Breast epithelium (tissue), 4 donors: ENCODE measurements around the gene PDCD2L. TPM values are rescaled to one million over a fixed set of nuclear protein-coding genes. Genes with fewer than 3 reads are reported as not detected.
"Not testable (repeated sequence)": the region's sequence is repeated elsewhere in the genome, so short reads cannot be mapped to it uniquely, and the experiment has no call there.

ENCODE experiments used
- DNase-seq, 2 donors: peaks; one replicate each; pipeline ENCODE4 v3.0.0-alpha.2; 2019; ENCODE audit warnings: low spot score in 2 of 2
- H3K27ac ChIP-seq, 2 donors: fragments of 200-600 bp; sonication (generic) in 1 of 2; one replicate each; pipeline ENCODE4 v1.5.1; 2016 to 2019; ENCODE audit warnings: mild to moderate bottlenecking in 1 of 2
- H3K27me3 ChIP-seq, 2 donors: fragments of 200-600 bp; sonication (generic) in 1 of 2; one replicate each; pipeline versions ENCODE4 v1.5.1 to v1.6.0; 2017 to 2019; ENCODE audit warnings: control low read depth in 1 of 2, mild to moderate bottlenecking in 1 of 2
- H3K36me3 ChIP-seq: fragments of 200-600 bp; one replicate; pipeline ENCODE4 v1.5.1; 2019
- H3K4me1 ChIP-seq, 2 donors: fragments of 200-600 bp; sonication (generic); one replicate each; pipeline ENCODE4 v1.5.1; 2016 to 2019; ENCODE audit warnings: control low read depth in 1 of 2
- H3K4me3 ChIP-seq, 3 donors: fragments of 200-600 bp; sonication (generic); 1 replicate in 2 of 3; 2 replicates in 1 of 3; pipeline ENCODE4 v1.5.1; 2016 to 2019; ENCODE audit warnings: mild to moderate bottlenecking in 3 of 3, moderate library complexity in 2 of 3
- H3K9me3 ChIP-seq, 2 donors: fragments of 200-600 bp; sonication (generic) in 1 of 2; one replicate each; pipeline ENCODE4 v1.5.1; 2016 to 2019; ENCODE audit warnings: control low read depth in 1 of 2
- POLR2A ChIP-seq: fragments of 450-650 bp; IDR thresholded peaks from one replicate; pipeline ENCODE4 v1.6.1; 2016; ENCODE audit warnings: antibody characterized with exemption, mild to moderate bottlenecking, moderate library complexity
- POLR2AphosphoS5 ChIP-seq, 3 donors: sonication (generic); formaldehyde crosslinking; IDR thresholded peaks; one replicate each; pipeline ENCODE4 v1.6.1; 2017; ENCODE audit warnings: antibody characterized with exemption in 3 of 3
- intact Hi-C: fragments of 100-400 bp; cut with DNase I; formaldehyde crosslinking; loops from one replicate; pipeline ENCODE4 v1.15.1; 2023; ENCODE audit warnings: low total_unique reads
- total RNA-seq, 3 donors: library from RNA; depleted of rRNA; stranded (reverse); fragments of >200 nt; gene quantifications; one replicate each; pipeline ENCODE4 v1.1.0, GENCODE V29; 2016
- TF ChIP-seq, protein P1 (sequence below), 3 donors: fragments of 450-650 bp; IDR thresholded peaks; one replicate each; pipeline ENCODE4 v1.5.1; 2016 to 2017; ENCODE audit warnings: antibody characterized with exemption in 3 of 3, mild to moderate bottlenecking in 3 of 3, moderate library complexity in 3 of 3

The PDCD2L gene
- total RNA-seq, 3 donors from 2014 or later, result 7.8 to 15.7 (median 10.9) TPM

DNA sequence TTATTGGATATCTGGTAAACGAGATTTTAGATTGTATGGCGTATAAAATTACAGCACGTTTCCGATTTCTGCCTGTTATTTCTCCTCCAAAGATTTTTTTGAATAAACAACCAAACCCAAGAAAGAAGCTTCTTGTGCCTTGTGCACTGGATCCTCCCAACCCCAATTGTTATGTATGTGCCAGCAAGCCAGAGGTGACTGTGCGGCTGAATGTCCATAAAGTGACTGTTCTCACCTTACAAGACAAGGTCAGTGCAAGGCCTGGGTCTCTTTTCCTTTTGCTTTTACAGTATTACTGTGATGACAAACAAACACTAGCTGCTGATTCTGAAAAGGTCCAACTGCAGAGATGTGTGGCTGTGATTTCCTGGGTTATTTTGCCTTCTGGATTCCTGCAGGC is 54.5 kb downstream of the PDCD2L start:
- intact Hi-C loops, result no loop called here

DNA sequence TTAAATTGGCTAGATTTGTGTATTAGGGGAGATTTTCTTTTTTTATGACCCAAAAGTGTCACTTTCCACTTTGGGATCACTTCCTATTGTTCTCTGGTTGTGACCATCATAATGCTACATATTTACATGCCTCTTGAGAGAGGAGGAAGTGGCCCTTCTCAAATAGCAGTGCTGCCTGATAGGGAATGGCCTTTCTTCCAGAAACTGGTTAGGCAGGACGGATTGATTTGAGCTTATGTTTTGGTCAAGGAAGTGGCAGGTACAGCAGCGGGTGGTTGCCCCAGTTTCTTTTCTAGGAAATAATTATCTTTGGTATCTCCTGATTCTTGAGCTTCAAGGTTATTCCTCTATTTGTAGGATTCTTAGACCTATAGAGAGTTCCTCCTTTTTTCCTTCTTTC is 55.4 kb downstream of the PDCD2L start:
- intact Hi-C loops, result loop anchor here (2.0 kb wide), 1 partner anchor 23 kb away; no protein-coding TSS in a partner anchor
- H3K27ac ChIP-seq, result peak overlapping the region in 1 of 2 donors; percentile 8
- H3K36me3 ChIP-seq, result peaks cover 3% of the 10 kb centered on the region
- TF ChIP-seq POLR2AphosphoS5 (IDR thresholded peaks at IDR 0.05) (no peak), POLR2A (no peak)
- TF ChIP-seq, protein P1, sequence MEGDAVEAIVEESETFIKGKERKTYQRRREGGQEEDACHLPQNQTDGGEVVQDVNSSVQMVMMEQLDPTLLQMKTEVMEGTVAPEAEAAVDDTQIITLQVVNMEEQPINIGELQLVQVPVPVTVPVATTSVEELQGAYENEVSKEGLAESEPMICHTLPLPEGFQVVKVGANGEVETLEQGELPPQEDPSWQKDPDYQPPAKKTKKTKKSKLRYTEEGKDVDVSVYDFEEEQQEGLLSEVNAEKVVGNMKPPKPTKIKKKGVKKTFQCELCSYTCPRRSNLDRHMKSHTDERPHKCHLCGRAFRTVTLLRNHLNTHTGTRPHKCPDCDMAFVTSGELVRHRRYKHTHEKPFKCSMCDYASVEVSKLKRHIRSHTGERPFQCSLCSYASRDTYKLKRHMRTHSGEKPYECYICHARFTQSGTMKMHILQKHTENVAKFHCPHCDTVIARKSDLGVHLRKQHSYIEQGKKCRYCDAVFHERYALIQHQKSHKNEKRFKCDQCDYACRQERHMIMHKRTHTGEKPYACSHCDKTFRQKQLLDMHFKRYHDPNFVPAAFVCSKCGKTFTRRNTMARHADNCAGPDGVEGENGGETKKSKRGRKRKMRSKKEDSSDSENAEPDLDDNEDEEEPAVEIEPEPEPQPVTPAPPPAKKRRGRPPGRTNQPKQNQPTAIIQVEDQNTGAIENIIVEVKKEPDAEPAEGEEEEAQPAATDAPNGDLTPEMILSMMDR (IDR thresholded peaks at IDR 0.05), result no peak
- no peaks in the 10 kb centered on the region for H3K27me3 ChIP-seq
- no peaks in the 10 kb centered on the region for H3K9me3 ChIP-seq
- no peak for DNase-seq
- H3K4me3 ChIP-seq, result no peak overlapping the region
- peaks cover 0 to 3% of the 10 kb centered on the region in 2 donors for H3K4me1 ChIP-seq

More for the DNA sequence above, 54.5 kb downstream of the PDCD2L start:
- Histone ChIP-seq H3K4me1 (peaks cover 0 to 3% of the 10 kb centered on the region in 2 donors), H3K36me3 (peaks cover 3% of the 10 kb centered on the region), H3K9me3 (no peaks in the 10 kb centered on the region), H3K27me3 (no peaks in the 10 kb centered on the region), H3K27ac (no peak overlapping the region), H3K4me3 (no peak overlapping the region)
- no peak for DNase-seq
- no peak for TF ChIP-seq POLR2AphosphoS5 (IDR thresholded peaks at IDR 0.05)
- no peak for TF ChIP-seq POLR2A
- TF ChIP-seq, protein P1 (IDR thresholded peaks at IDR 0.05), result no peak

DNA sequence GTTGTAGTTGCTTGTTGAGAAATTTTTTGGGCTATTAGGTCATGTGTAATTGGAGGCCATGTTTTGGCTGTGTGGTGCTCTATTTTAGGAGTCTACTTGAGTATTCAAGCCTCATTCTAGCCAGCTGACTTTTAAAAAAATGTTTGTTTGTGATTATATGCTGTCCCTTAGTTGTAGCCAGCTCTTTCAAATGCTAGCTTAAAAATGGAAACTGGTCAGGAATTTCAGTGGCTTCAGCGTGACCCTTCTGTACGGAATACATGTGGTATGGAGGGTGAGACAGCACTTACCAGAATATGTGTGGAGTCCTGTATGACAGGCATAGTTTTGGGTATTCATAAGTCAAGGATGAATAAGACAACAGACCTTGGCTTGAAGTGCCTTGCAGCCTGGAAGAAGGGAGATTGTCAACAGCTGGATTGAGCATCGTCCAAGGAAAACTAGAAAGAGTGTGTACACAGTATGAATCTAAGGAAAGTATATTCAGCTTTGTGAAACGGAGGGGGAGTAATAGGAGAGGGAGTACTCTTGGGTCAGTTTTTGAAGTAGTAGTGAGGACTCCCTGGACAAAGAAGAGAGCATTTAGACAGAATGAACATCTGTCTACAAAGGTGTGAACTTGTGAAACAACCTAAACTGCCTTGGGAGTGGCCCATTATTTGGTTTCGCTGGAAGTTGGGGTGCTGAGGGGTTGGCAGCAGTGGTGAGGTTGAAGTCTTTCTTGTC is 57.3 kb downstream of the PDCD2L start:
- H3K9me3 ChIP-seq, result no peaks in the 10 kb centered on the region
- peak overlapping the region in 1 of 2 donors; percentile 70 for H3K27ac ChIP-seq
- intact Hi-C loops, result loop anchor here (2.0 kb wide), 1 partner anchor 21 kb away; no protein-coding TSS in a partner anchor
- TF ChIP-seq POLR2A (no peak), POLR2AphosphoS5 (IDR thresholded peaks at IDR 0.05) (no peak)
- TF ChIP-seq, protein P1 (IDR thresholded peaks at IDR 0.05), result no peak
- no peaks in the 10 kb centered on the region for H3K27me3 ChIP-seq
- peaks cover 0 to 3% of the 10 kb centered on the region in 2 donors for H3K4me1 ChIP-seq
- DNase-seq, result no peak
- no peaks in the 10 kb centered on the region for H3K36me3 ChIP-seq
- H3K4me3 ChIP-seq, result no peak overlapping the region

DNA sequence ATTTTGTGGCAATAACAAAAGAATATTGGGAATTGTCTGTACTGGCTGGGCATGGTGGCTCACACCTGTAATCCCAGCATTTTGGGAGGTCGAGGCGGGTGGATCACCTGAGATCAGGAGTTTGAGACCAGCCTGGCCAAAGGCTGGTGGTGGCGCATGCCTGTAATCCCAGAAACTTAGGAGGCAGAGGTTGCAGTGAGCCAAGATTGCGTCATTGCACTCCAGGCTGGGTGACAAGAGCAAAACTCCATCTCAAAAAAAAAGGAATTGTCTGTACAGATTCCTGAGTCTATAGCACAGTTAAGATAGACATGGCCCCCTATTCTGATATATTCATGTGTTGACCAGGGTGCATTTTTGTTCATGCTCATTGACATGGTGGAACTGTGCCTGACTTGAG is 60.6 kb downstream of the PDCD2L start:
- H3K9me3 ChIP-seq, intact Hi-C loops, H3K27me3 ChIP-seq, H3K4me3 ChIP-seq, H3K27ac ChIP-seq, H3K36me3 ChIP-seq, H3K4me1 ChIP-seq, DNase-seq: not testable (repeated sequence)

DNA sequence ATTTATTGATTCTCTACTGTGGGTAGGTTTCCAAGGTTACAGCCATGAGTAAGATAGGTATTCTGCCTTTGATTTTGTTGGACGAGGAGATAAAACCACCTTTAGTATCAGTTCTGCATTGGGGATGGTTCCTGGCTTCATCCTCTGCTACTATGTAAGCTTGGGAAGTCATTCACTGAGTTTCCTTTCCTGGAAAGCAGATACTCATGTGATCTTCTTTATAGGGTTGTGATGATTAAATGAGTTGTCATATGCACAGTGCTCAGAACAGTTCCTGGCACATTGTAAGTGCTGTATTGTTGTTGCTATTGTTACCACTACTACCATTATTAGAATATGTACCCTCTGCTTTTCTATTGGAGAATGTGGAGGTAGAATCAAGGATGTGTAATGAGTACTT is 64.2 kb downstream of the PDCD2L start:
- H3K4me3 ChIP-seq, result no peak overlapping the region
- H3K27me3 ChIP-seq, result no peaks in the 10 kb centered on the region
- no peaks in the 10 kb centered on the region for H3K4me1 ChIP-seq
- intact Hi-C loops, result no loop called here
- no peak for DNase-seq
- H3K27ac ChIP-seq, result no peak overlapping the region
- H3K36me3 ChIP-seq, result no peaks in the 10 kb centered on the region
- TF ChIP-seq POLR2A (no peak), POLR2AphosphoS5 (IDR thresholded peaks at IDR 0.05) (no peak)
- TF ChIP-seq, protein P1 (IDR thresholded peaks at IDR 0.05), result no peak
- H3K9me3 ChIP-seq, result no peaks in the 10 kb centered on the region

DNA sequence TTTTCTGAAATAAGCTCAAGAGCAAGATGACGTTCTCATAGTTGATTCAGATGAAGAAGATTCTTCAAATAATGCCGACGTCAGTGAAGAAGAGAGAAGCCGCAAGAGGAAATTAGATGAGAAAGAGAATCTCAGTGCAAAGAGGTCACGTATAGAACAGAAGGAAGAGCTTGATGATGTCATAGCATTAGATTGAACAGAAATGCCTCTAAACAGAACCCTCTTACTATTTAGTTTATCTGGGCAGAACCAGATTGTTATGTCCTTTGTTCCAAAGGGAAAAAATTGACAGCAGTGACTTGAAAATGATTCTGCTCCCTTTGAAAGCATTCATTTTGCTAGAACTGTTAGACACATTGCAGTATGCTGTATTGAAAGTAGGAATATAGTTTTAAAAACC is 64.8 kb downstream of the PDCD2L start:
- H3K4me3 ChIP-seq, intact Hi-C loops, H3K4me1 ChIP-seq, H3K27ac ChIP-seq, H3K9me3 ChIP-seq, H3K36me3 ChIP-seq, H3K27me3 ChIP-seq, DNase-seq: not testable (repeated sequence)
